WTC11 (cell line): ENCODE results near the gene PISD.

ENCODE experiments used
- ELF4 ChIP-seq: sonication (generic); formaldehyde crosslinking; IDR thresholded peaks from 2 replicates; pipeline ENCODE4 v1.8.1; 2022; ENCODE audit warnings: low read depth, mild to moderate bottlenecking, moderate library complexity, missing genetic modification reagents
- HMGA2 ChIP-seq: fragments of 250-450 bp; sonication (Bioruptor Pico); IDR thresholded peaks from 2 replicates; pipeline ENCODE4 v1.4.0; 2021; ENCODE audit warnings: mild to moderate bottlenecking, moderate library complexity

- TF ChIP-seq ELF4 = no peak
- no peak for TF ChIP-seq HMGA2
Observed at GRCh38 chr22:31577711-31578110, 84.3 kb downstream of the PISD start.
